ENCODE measurements around the gene SWAP70.

Gene SWAP70

DNA sequence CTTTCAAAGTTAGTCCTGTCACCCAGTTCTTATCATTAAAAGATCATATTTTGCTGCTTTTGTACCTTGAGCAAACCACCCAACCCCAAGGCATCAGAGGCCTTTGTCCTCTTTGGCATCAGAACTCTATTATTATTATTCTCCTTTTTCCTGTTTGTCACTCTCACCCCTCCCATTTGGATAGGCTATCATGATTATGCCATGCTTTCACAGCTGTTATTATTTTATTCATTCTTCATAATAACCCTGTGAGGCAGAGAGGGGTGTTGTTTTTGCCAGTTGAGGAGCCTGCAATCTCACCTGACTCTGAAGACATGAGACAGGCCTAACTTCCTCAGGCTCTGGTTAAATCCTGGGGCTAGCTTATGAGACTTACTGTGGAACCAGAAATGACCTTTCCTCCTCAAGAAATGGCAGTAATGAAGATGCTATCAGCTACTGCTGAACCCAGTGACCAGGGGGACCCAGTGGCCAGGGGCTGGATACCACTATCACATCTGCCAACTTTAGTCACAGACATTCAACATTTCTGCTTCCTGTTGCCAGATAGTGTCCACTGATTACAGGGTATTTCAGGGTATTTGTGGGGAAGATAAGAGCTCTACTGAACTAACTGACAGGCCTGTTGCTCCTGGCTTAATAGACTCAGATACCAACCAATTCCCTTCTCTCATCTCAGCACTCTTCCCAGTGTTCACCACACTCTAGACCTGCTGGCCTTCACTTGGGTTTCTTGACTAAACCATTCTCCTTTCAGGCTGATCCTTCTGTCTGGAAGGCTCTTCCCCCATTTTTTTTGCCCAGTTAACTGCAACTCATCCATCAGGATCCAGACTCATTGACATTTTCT, 11.8 kb upstream of the SWAP70 start:
- DNase-seq: no peak

DNA sequence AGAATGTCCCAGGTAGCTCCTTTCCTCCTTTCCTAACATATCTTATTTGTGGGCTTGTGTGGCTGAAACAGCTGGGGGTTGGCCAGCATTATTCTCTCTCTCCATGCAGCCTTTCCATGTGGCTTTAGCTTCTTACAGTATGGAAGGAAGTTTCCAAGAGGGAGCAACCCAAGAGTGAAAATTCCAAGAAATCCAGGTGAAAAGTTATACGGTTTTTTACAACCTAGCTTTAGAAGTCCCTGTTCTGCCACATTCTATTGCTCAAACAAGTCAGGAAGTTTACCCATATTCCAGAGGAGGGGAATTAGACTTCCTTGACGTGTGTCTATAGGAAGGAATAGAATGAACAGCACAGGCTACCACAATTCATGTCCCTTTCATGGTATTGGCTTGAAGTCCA, 10.0 kb upstream of the SWAP70 start:
- no peak for DNase-seq

- DNase-seq: no peak
Observed at GRCh38 chr11:9656864-9657263, 7.0 kb upstream of the SWAP70 start.

DNA sequence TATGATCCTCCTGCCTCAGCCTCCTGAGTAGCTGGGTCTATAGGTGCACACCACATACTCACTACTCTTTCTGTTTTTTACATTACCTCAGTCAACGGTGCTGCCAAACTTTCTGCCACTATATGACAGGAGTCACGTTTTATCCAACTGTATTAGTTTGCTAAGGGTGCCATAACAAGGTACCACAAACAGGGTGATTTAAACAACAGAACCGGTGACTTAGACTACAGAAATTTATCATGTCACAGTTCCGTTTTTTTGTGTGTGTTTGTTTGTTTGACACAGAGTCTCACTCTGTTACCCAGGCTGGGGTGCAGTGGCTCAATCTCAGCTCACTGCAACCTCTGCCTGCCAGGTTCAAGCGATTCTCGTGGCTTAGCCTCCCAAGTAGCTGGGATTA, 6.3 kb upstream of the SWAP70 start:
- no peak for DNase-seq

- no peak for DNase-seq
Observed at GRCh38 chr11:9660886-9661285, 3.0 kb upstream of the SWAP70 start.

DNA sequence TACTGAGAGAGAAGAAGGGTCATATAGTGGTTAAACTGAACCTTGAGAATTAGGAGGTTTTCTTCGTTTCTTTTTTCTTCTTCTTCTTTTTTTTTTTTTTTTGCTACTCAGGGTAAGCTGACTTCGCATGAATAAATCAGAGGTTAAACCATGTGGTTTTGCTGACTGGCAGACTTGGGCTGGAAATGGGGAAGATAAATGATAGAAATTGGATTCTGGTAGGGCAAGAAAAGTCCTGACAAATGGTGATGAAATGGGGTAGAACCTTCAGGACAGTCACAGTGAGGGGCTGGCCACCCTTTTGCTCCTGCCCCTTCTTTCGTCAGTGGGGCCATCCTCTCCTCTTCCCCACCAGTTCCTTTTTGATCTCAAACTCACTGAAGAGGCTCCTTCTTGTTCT, 1.6 kb upstream of the SWAP70 start:
- no peak for DNase-seq

DNA sequence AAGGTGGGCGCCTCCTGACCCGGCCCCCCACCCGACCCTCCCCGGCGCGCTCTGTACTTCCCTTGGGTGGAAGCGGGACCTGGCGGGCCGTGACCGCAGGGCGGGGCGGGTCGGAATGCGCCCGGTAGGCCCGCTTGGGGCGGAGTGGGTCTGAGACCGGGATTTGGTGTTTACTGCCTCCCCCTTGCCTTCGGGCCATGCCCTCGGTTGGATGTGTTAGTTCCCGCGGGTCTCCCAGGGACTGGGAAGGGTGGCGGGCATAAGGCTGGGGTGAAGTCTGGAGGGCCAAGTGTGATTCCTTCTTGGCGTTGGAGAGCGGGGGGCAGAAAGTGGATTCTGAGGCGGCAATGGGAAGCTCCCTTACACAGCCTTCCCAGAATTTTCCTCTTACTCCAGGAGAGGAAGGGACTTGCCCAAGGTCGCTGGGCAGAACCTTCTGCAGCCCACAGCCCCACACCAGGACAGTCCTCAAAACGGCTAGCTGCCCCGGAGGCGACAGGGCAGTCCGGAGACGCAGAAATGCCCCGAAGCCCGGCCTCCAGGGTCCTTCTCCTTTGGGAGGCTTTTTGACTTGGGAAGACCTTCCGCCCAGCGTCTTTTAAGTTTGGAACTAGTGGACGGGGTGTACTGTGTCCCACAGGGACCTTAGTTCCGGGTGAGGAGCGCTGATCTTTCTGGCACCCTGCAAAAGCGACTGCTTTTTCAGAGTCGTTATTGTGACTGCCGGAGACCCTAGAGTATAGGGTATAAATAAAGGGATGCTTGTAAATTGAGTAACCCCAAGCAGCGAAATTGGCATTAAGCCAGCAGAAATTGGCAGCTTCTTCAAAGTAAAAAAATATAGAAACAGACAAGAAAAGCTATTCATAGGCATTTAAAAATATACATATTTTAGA, 647 bp downstream of the SWAP70 start:
- peak; percentile 33 for DNase-seq

- DNase-seq: no peak
Observed at GRCh38 chr11:9665749-9666148, 1.9 kb downstream of the SWAP70 start.

DNA sequence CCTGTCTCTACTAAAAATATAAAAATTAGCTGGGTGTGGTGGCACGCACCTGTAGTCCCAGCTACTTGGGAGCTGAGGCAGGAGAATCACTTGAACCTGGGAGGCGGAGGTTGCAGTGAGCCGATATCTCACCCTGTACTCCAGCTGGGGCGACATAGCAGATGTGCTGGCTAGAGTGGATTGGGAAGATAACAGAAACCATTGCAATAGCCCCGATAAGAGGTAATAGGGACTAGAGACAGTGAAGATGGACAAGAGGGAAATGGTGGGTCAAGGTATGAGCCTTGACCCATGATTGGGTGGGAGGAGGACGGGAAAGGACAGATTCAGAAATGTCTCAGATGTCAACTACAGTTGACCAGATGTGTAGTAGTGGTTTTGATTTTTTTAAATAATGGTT, 6.1 kb downstream of the SWAP70 start:
- no peak for DNase-seq

DNA sequence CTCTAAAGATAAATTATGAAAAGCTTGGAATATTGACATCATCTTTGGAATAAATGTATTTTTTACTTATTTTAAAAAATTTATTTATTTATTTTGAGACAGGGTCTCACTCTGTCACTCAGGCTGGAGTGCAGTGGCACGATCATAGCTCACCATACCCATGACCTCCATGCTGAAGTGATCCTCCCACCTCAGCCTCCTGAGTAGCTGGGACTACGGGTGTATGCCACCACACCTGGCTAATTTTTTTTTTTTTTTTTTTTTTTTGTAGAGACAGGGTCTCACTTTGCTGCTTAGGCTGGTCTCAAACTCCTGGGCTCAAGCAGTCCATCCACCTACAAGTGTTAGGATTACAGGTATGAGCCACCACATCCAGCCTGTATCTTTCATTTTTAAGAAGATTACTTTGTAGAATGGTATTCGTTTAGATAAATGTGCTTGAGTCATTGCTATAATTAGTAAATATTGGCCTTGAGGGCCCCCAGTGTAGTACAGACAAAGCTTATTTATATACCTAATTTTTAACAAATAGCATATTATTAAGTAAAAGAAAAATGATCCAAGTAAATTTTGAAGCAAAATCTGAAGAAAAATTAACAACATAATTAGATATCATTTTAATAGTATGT, 8.5 kb downstream of the SWAP70 start:
- no peak for DNase-seq

DNA sequence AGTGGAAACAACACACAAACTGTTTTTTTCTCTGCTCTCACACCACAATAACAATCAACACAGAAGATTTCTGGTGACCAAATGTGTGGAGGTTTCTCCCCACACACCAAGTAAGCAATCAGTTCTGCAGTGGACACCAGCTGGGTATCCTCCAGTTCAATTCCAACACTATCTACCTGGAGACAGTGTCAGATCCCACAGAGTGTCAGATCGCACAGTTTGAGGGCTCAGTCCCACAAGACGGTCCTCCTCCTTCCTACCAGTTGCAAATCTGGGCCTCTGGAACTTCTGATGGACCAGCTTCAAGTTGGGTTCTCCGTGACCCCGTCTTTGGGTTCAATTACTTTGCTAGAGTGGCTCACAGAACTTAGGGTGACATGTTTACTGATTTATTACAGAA, 9.0 kb downstream of the SWAP70 start:
- no peak for DNase-seq

- no peak for DNase-seq
Observed at GRCh38 chr11:9675691-9676090, 11.8 kb downstream of the SWAP70 start.

DNA sequence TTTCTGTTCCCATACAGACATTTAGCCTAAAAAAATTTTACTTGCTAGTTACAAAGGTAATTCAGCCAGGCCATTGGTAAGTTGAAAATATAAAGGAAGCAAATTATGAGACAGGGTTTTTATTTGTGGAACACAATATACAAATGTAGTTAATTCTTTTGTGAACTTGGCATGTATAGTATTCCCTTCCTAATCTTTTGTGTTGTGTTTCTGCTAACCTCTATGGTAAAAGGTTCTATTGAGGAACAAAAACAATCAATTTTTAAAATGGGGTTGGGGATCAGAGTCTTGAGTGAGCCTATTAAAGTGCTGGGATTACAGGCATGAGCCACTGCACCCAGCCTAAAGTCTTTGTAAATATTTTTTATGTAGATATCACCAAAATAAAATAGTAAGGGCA, 14.1 kb downstream of the SWAP70 start:
- DNase-seq: no peak

DNA sequence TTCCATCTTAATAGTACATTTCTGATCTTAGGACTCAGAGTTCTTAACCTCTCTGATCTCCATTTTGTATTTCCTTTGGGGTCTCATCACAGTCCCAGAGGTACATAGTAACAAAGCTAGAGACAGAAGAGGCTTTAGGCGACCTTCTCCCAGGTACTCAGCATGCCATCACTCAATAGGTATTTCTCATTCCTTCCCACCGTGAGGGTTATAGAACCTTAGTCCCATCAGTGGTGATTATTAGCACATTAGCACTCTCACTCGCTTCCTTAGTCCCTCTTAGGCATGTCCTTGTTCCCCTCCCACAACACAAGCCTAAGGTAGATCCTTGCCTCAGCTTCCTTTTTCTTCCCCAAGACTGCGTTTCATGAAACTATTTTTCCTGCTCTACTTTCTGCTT, 14.7 kb downstream of the SWAP70 start:
- no peak for DNase-seq

GRCh38 chr11:9680028-9680427, 16.2 kb downstream of the SWAP70 start:
- no peak for DNase-seq

DNA sequence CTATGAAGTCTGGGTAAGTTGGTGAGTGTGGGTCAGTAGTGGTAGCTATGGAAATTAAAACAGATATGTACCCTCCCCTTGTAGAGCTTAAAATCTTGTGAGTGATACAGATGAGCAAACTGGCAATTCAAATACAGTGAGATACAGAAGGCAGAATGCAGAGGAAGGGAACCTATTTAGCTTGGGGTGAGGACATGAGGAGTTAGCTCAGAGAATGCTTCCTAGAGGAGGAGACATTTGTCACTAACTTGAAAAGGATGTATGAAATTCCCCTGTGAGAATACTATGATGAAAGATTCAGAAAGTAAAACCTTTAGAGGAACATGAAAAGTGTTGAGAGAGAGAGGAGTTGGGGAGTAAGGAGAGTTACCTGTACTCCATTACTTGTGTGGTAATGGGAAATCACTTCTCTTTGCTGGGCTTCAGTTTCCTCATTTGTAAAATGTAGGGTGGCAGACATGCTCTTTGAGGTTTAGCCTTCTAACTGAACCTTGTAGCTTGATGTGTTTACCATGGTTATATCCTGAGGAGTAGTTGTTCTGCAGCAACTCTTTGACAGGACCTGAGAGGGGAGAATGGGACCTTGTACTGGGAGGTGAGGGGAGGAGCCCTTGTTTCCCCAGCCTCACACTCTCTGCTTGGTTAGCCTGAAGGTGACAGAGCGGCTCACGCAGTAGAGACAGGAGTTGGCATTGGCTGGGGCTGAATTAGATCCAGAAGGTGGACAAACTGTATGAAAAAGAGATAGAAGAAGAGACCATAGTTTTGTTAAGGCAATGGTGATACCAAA, 17.9 kb downstream of the SWAP70 start:
- DNase-seq: no peak

DNA sequence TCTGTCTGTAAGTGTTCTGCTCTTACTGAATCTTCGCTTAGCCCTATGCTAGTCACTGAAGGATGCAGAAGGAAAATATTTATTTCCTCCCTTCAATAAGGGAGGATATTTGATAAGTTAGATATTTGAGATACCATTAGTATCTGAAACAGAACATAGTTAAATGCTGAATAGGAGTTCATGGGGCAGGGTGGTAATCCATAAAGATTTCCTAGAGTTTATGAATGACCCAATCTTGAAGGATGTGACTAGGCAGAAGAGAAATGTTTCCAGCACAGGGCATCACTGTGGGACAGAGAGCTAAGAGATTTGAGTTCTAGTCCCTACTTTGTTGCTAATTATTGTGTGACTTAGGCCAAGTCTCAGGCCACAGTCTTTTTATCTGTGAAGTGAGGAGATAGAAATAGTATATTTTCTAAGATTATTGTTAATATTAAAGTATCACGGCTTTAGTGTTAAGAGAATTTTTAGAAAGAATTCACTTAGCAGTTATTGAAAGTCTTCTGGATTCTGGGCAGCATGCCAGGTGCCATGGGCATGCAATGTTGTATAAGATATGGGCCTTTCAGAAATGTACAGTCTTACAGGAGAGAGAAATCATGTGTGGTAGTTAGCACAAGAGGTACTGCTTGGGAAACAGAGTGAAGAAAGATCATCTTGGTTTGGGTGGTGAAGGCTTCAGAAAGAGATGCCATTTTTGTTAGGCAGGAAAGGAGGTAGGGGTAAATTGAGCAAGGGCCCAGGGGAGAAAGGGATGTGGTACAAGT, 24.0 kb downstream of the SWAP70 start:
- no peak for DNase-seq

- no peak for DNase-seq
Observed at GRCh38 chr11:9688716-9689511, 25.0 kb downstream of the SWAP70 start.

DNA sequence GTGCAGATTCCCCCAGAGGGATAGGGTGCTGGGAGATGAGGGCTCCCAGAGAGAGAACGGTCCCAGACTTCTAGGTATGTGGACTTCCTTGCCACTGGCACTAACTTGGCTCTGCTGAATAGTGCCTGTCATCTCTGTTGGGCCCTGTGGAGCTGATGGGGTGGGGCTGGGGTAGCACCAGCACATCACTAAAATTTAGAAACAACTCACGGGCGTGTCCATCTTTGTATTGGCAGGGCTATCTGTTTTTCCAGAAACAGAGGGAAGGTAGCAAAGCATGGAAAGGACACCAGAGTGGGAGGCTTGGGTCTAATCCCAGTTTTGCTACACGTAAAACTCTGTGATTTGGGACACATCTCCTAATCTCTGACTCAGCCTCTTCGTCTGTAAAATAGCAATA, 25.8 kb downstream of the SWAP70 start:
- no peak for DNase-seq

GRCh38 chr11:9691865-9692264, 28.0 kb downstream of the SWAP70 start:
- no peak for DNase-seq

DNA sequence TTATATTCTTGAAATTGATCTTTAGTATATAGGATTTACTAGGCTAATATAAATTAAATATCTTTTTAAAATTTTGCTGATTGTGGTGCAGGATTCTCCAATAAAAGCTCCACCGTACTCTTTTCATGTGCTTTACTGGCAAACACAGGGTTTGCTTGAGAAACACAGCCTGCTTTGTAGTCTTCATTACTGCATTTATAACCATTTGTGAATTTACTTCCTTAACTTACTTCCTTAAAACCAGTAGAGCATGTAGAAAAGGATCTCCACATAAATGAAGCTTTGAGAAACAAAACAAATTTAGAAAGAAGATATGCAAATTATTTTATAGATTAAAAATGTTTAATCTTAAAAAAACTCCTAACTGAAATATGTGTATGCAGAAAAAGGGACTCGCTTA, 28.8 kb downstream of the SWAP70 start:
- no peak for DNase-seq
